HepG2 (cell line): ENCODE measurements around the gene PROX1. TPM values are rescaled to one million over a fixed set of nuclear protein-coding genes. Genes with fewer than 3 reads are reported as not detected.

Source experiments
- ATAC-seq: fragments of 200-7000 bp; cut with Tn5 transposase; 3 replicates; pipeline ENCODE4 v1.9.1; 2020; ENCODE audit warnings: mild to moderate bottlenecking, moderate library complexity
- BruUV-seq: library from RNA; stranded (reverse); fragments of 400-500 nt; replicated peaks from 2 replicates; lab custom pipeline; 2021; lab: Mats Ljungman, UMichigan
- CTCF ChIA-PET: fragments of 300-600 bp; formaldehyde crosslinking; extraction: SDS; loops from one replicate; lab custom pipeline; 2021; ENCODE audit warnings: low total read pairs, inconsistent platforms, low intra/inter-chr PET ratio; lab: Yijun Ruan, JAX
- POLR2A ChIA-PET: fragments of 350-600 bp; sonication (Branson Sonifier 250); formaldehyde crosslinking; loops from one replicate; lab custom pipeline; 2020; ENCODE audit warnings: antibody characterized with exemption, inconsistent platforms; lab: Yijun Ruan, JAX
- DNase-seq: peaks from one replicate; pipeline ENCODE4 v3.0.0-alpha.2; 2015; ENCODE audit warnings: low spot score
- FAIRE-seq: peaks from 3 replicates; lab custom pipeline; 2011; peaks lifted over from hg19 to GRCh38; lab: Jason Lieb, UNC
- H2AFZ ChIP-seq: one replicate; pipeline ENCODE4 v1.6.1; 2011; ENCODE audit warnings: low read length, inconsistent platforms
- H3K27ac ChIP-seq: fragments of 300-600 bp; 3 replicates; pipeline ENCODE4 v1.8.0; 2011; ENCODE audit warnings: mixed run types, mild to moderate bottlenecking, mixed read lengths, low read length, inconsistent platforms; ENCODE audit not compliant: insufficient read depth; ENCODE audit errors: extremely low read length
- H3K27me3 ChIP-seq, 2 experiments: fragments of 200-600 bp in 1 of 2; 2 replicates in 1 of 2; 3 replicates in 1 of 2; pipeline versions ENCODE4 v1.6.0 to v1.8.0; 2011; ENCODE audit warnings: low read length in 2 of 2, mild to moderate bottlenecking in 2 of 2, moderate library complexity in 2 of 2, inconsistent platforms in 1 of 2; ENCODE audit not compliant: insufficient read depth in 2 of 2, control insufficient read depth in 1 of 2
- H3K36me3 ChIP-seq, 2 experiments: fragments of 200-600 bp in 1 of 2; replicated peaks in 1 of 2; 2 replicates in 1 of 2; 3 replicates in 1 of 2; pipeline versions ENCODE4 v1.5.1 to v1.8.0; 2011; ENCODE audit warnings: low read length in 2 of 2, inconsistent platforms in 1 of 2; ENCODE audit not compliant: insufficient read depth in 2 of 2, control insufficient read depth in 1 of 2
- H3K4me1 ChIP-seq: 2 replicates; pipeline ENCODE4 v1.5.1; 2012; ENCODE audit warnings: low read length, inconsistent platforms; ENCODE audit not compliant: insufficient read depth
- H3K4me2 ChIP-seq: 2 replicates; pipeline ENCODE4 v1.6.0; 2011; ENCODE audit warnings: low read depth, low read length, inconsistent platforms
- H3K4me3 ChIP-seq, 3 experiments: fragments of 200-600 bp in 1 of 3; sonication (generic), shearing (Covaris generic) in 1 of 3; replicated peaks in 1 of 3; 2 replicates each; pipeline ENCODE4 v1.5.1; 2011 to 2016; ENCODE audit warnings: low read length in 3 of 3, inconsistent platforms in 2 of 3, low read depth in 2 of 3, mild to moderate bottlenecking in 2 of 3, control low read depth in 1 of 3, mixed read lengths in 1 of 3; ENCODE audit not compliant: insufficient read depth in 1 of 3
- H3K79me2 ChIP-seq: one replicate; pipeline ENCODE4 v1.6.1; 2011; ENCODE audit warnings: low read length, inconsistent platforms; ENCODE audit not compliant: insufficient read depth
- H3K9ac ChIP-seq: 2 replicates; pipeline ENCODE4 v1.6.0; 2011; ENCODE audit warnings: mild to moderate bottlenecking, low read depth, low read length, inconsistent platforms; ENCODE audit not compliant: insufficient read depth
- H3K9me3 ChIP-seq: 2 replicates; pipeline ENCODE4 v1.5.1; 2012; ENCODE audit warnings: mild to moderate bottlenecking, low read length
- H4K20me1 ChIP-seq: 2 replicates; pipeline ENCODE4 v1.6.0; 2011; ENCODE audit warnings: inconsistent platforms, mild to moderate bottlenecking, low read length, moderate library complexity; ENCODE audit not compliant: insufficient read depth
- EZH2 ChIP-seq: conservative IDR thresholded peaks from 2 replicates; pipeline ENCODE4 v1.6.1; 2012; ENCODE audit warnings: mild to moderate bottlenecking, low read depth, low read length, moderate library complexity
- FOXP1 ChIP-seq, 2 experiments: fragments of 450-650 bp in 1 of 2; IDR thresholded peaks; 2 replicates each; pipeline ENCODE4 v1.6.1; 2017 to 2018; ENCODE audit warnings: antibody characterized with exemption in 1 of 2
- NCOR1 ChIP-seq: fragments of 200-600 bp; sonication (generic); IDR thresholded peaks from 2 replicates; pipeline ENCODE4 v1.7.0; 2017; ENCODE audit warnings: antibody characterized with exemption, low read length, borderline replicate concordance
- NR2F6 ChIP-seq, 2 experiments: IDR thresholded peaks; 2 replicates each; pipeline ENCODE4 v1.6.1; 2016; ENCODE audit warnings: antibody characterized with exemption in 1 of 2, mild to moderate bottlenecking in 1 of 2
- PLRG1 ChIP-seq: fragments of 450-650 bp; conservative IDR thresholded peaks from 2 replicates; pipeline ENCODE4 v1.6.1; 2016
- SALL1 ChIP-seq: sonication (generic); formaldehyde crosslinking; IDR thresholded peaks from 2 replicates; pipeline ENCODE4 v1.8.0; 2022; ENCODE audit warnings: mild to moderate bottlenecking, missing genetic modification reagents
- SALL2 ChIP-seq: sonication (generic); formaldehyde crosslinking; IDR thresholded peaks from 2 replicates; pipeline ENCODE4 v1.8.1; 2023; ENCODE audit warnings: mild to moderate bottlenecking, missing genetic modification reagents, inconsistent platforms
- SRSF1 ChIP-seq: fragments of 200-400 bp; formaldehyde crosslinking; optimal IDR thresholded peaks from 2 replicates; pipeline ENCODE3; 2017; ENCODE audit warnings: mild to moderate bottlenecking, low read depth, low read length, moderate library complexity
- ZNF557 ChIP-seq: sonication (generic); formaldehyde crosslinking; IDR thresholded peaks from 2 replicates; pipeline ENCODE4 v1.4.0; 2020; ENCODE audit warnings: missing genetic modification reagents
- ZNF678 ChIP-seq: sonication (generic); formaldehyde crosslinking; IDR thresholded peaks from 2 replicates; pipeline ENCODE4 v1.4.0; 2020; ENCODE audit warnings: mild to moderate bottlenecking, missing genetic modification reagents
- ZNF879 ChIP-seq: sonication (generic); formaldehyde crosslinking; IDR thresholded peaks from 2 replicates; pipeline ENCODE4 v1.8.1; 2023; ENCODE audit warnings: missing genetic modification reagents
- WGBS: methylation state at CpG from one replicate; pipeline ENCODE4 v1.1.6; 2017; ENCODE audit warnings: low lambda C conversion rate; 5-methylcytosine and 5-hydroxymethylcytosine counted together
- in situ Hi-C: cut with HindIII; loops from 2 replicates; pipeline ENCODE4 v1.10.0; 2017; ENCODE audit warnings: low pct_unique_long_range_greater_than_20kb; ENCODE audit not compliant: extremely low pct_ligation_motif_present
- intact Hi-C: fragments of 100-400 bp; cut with micrococcal nuclease; formaldehyde crosslinking; loops from one replicate; pipeline ENCODE4 v1.10.0; 2022; ENCODE audit not compliant: unreplicated experiment
- polyA plus RNA-seq, 8 experiments: library from polyadenylated mRNA; depleted of rRNA in 3 of 8; stranded (reverse) in 7 of 8; unstranded in 1 of 8; fragments of >200 nt; fragmentation: Illumina TruSeq in 4 of 8; extraction: Trizol in 4 of 8; gene quantifications; 2 replicates each; pipeline versions ENCODE4 v1.2.1 to v1.2.3, GENCODE V29; 2011 to 2016; ENCODE audit warnings: low read depth in 4 of 8, missing spikeins in 1 of 8, mixed read lengths in 1 of 8; ENCODE audit not compliant: insufficient read depth in 1 of 8
- total RNA-seq, 5 experiments: library from RNA; depleted of rRNA; stranded (reverse); fragments of >200 nt; fragmentation: Illumina TruSeq; extraction: Trizol; gene quantifications; 2 replicates each; pipeline ENCODE4 v1.2.3, GENCODE V29; 2016; ENCODE audit warnings: low read depth in 1 of 5
- TF ChIP-seq, protein P1 (sequence below): sonication (generic); formaldehyde crosslinking; IDR thresholded peaks from 2 replicates; pipeline ENCODE4 v1.4.0; 2020; ENCODE audit warnings: missing genetic modification reagents, borderline replicate concordance
- TF ChIP-seq, protein P2 (sequence below): sonication (generic); formaldehyde crosslinking; IDR thresholded peaks from 2 replicates; pipeline ENCODE4 v1.5.1; 2020; ENCODE audit warnings: mild to moderate bottlenecking, missing genetic modification reagents, moderate library complexity
- TF ChIP-seq, protein P3 (sequence below): sonication (generic); formaldehyde crosslinking; IDR thresholded peaks from 2 replicates; pipeline ENCODE4 v1.4.0; 2020; ENCODE audit warnings: missing genetic modification reagents
- TF ChIP-seq, protein P4 (sequence below): sonication (generic); formaldehyde crosslinking; conservative IDR thresholded peaks from 2 replicates; pipeline ENCODE4 v1.8.1; 2023; ENCODE audit warnings: missing genetic modification reagents

Gene PROX1
- total and polyA plus RNA-seq, 2 of the 13 experiments (the other 11 are each of a cell fraction or from before 2014, with no cell fraction given) = 12.3 to 30.2 TPM

DNA sequence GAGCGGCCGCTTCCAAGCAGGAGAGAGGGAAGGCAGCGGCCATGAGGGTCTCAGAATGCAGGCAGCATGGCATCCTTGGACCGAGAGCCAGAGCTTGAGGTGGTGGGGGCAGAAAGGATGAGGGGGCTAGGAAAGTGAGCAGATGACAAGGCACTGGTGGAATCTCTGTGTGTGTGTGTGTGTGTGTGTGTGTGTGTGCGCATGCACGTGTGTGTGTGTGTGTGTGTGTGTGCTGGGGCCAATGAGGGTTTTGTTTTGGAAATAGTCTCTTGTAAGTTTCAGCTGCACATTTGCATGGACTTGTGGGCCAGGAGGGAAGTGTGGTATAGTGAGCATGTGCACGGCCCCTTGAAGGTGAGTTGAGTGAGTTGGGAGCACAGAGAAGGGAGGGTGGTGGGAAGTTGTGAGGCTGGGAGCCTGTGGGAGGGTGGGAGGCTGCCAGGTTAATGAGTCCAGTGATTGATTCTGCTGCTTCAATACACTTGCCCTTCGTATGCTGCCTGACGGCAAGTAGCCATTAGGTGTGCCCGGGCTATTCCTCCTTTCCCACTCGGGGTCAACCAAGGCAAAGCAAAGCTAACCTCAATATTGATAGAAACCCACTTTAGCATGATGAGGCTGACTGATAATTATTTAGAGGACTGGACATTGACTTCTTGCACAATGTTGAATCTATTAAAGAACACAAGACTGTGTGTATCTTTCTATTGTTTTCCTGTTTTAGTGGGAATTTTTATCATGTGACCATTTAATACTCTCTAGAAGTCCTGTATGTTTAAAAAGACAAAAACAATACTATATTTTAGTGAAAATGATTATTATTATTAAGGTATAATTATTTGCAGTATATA lies 80.3 kb downstream of the PROX1 start:
- Histone ChIP-seq H3K27ac (no peak overlapping the region), H3K9me3 (no peaks in the 10 kb centered on the region), H4K20me1 (no peaks in the 10 kb centered on the region), H3K9ac (no peak overlapping the region; the same call in 1 of the 2 replicates), H3K27me3 (no peaks in the 10 kb centered on the region), H3K4me3 (no peak overlapping the region), H2AFZ (no peak overlapping the region), H3K36me3 (no peaks in the 10 kb centered on the region), H3K4me1 (peaks cover 38% of the 10 kb centered on the region), H3K79me2 (no peaks in the 10 kb centered on the region), H3K4me2 (peak overlapping the region; percentile 37; the same call in 1 of the 2 replicates)
- peak; percentile 4 for FAIRE-seq
- WGBS = 72% methylated on average over 11 of the region's 11 CpGs
- ChIA-PET POLR2A (interaction anchor here (1.7 kb wide), 1 partner anchor 17 kb away, joined by 10 read pairs; no protein-coding TSS in a partner anchor), CTCF (no interaction called here)
- BruUV-seq = no TSS peak
- in situ Hi-C loops (no loop called here), intact Hi-C loops (no loop called here)
- DNase-seq = peak; percentile 74
- peak; percentile 58 for ATAC-seq
- TF ChIP-seq NCOR1 = peak; percentile 60
- TF ChIP-seq, protein P1, sequence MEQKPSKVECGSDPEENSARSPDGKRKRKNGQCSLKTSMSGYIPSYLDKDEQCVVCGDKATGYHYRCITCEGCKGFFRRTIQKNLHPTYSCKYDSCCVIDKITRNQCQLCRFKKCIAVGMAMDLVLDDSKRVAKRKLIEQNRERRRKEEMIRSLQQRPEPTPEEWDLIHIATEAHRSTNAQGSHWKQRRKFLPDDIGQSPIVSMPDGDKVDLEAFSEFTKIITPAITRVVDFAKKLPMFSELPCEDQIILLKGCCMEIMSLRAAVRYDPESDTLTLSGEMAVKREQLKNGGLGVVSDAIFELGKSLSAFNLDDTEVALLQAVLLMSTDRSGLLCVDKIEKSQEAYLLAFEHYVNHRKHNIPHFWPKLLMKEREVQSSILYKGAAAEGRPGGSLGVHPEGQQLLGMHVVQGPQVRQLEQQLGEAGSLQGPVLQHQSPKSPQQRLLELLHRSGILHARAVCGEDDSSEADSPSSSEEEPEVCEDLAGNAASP (CRISPR knock-in tag) = peak; percentile 67; the same call in 1 of the 2 replicates
- 0 out of 2 replicates have a peak, but pooled peaks have one; percentile 8 for TF ChIP-seq NR2F6 (IDR thresholded peaks at IDR 0.05)
- TF ChIP-seq NR2F6 (CRISPR knock-in tag; IDR thresholded peaks at IDR 0.05) = no peak
- 0 out of 2 replicates have a peak, but pooled peaks have one; percentile 13 for TF ChIP-seq SALL1 (CRISPR knock-in tag)
- TF ChIP-seq, protein P2, sequence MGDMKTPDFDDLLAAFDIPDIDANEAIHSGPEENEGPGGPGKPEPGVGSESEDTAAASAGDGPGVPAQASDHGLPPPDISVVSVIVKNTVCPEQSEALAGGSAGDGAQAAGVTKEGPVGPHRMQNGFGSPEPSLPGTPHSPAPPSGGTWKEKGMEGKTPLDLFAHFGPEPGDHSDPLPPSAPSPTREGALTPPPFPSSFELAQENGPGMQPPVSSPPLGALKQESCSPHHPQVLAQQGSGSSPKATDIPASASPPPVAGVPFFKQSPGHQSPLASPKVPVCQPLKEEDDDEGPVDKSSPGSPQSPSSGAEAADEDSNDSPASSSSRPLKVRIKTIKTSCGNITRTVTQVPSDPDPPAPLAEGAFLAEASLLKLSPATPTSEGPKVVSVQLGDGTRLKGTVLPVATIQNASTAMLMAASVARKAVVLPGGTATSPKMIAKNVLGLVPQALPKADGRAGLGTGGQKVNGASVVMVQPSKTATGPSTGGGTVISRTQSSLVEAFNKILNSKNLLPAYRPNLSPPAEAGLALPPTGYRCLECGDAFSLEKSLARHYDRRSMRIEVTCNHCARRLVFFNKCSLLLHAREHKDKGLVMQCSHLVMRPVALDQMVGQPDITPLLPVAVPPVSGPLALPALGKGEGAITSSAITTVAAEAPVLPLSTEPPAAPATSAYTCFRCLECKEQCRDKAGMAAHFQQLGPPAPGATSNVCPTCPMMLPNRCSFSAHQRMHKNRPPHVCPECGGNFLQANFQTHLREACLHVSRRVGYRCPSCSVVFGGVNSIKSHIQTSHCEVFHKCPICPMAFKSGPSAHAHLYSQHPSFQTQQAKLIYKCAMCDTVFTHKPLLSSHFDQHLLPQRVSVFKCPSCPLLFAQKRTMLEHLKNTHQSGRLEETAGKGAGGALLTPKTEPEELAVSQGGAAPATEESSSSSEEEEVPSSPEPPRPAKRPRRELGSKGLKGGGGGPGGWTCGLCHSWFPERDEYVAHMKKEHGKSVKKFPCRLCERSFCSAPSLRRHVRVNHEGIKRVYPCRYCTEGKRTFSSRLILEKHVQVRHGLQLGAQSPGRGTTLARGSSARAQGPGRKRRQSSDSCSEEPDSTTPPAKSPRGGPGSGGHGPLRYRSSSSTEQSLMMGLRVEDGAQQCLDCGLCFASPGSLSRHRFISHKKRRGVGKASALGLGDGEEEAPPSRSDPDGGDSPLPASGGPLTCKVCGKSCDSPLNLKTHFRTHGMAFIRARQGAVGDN (CRISPR knock-in tag) = peak; percentile 28; the same call in 1 of the 2 replicates
- TF ChIP-seq PLRG1 = no peak
- TF ChIP-seq, protein P3, sequence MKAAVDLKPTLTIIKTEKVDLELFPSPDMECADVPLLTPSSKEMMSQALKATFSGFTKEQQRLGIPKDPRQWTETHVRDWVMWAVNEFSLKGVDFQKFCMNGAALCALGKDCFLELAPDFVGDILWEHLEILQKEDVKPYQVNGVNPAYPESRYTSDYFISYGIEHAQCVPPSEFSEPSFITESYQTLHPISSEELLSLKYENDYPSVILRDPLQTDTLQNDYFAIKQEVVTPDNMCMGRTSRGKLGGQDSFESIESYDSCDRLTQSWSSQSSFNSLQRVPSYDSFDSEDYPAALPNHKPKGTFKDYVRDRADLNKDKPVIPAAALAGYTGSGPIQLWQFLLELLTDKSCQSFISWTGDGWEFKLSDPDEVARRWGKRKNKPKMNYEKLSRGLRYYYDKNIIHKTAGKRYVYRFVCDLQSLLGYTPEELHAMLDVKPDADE (CRISPR knock-in tag) = no peak
- TF ChIP-seq, protein P4, sequence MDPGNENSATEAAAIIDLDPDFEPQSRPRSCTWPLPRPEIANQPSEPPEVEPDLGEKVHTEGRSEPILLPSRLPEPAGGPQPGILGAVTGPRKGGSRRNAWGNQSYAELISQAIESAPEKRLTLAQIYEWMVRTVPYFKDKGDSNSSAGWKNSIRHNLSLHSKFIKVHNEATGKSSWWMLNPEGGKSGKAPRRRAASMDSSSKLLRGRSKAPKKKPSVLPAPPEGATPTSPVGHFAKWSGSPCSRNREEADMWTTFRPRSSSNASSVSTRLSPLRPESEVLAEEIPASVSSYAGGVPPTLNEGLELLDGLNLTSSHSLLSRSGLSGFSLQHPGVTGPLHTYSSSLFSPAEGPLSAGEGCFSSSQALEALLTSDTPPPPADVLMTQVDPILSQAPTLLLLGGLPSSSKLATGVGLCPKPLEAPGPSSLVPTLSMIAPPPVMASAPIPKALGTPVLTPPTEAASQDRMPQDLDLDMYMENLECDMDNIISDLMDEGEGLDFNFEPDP = no peak
- TF ChIP-seq SRSF1 = no peak
- TF ChIP-seq EZH2 = no peak
- TF ChIP-seq ZNF678 (CRISPR knock-in tag) = no peak
- TF ChIP-seq FOXP1 (IDR thresholded peaks at IDR 0.05) = no peak
- peak; percentile 51; the same call in 1 of the 2 replicates for TF ChIP-seq FOXP1 (CRISPR knock-in tag; IDR thresholded peaks at IDR 0.05)
- TF ChIP-seq ZNF879 (CRISPR knock-in tag) = no peak
- no peak for TF ChIP-seq SALL2 (CRISPR knock-in tag)
- TF ChIP-seq ZNF557 (CRISPR knock-in tag) = no peak
